WI38 (cell line): ENCODE data around the gene CYP21A2.
"Not testable (repeated sequence)": the region's sequence is repeated elsewhere in the genome, so short reads cannot be mapped to it uniquely, and the experiment has no call there.

Experiments used
- H3K4me3 ChIP-seq: 2 replicates; pipeline ENCODE4 v1.5.1; 2011; ENCODE audit warnings: low read depth, mild to moderate bottlenecking, control low read depth, low read length
- CTCF ChIP-seq: IDR thresholded peaks from 2 replicates; pipeline ENCODE4 v1.5.1; 2012; ENCODE audit warnings: low read depth, mild to moderate bottlenecking, control low read depth, low read length

Gene CYP21A2

GRCh38 chr6:32056254-32056653, 18.0 kb downstream of the CYP21A2 start:
- TF ChIP-seq CTCF = no peak
- no peak overlapping the region for H3K4me3 ChIP-seq

- TF ChIP-seq CTCF = no peak
- H3K4me3 ChIP-seq = no peak overlapping the region
Observed at GRCh38 chr6:32057966-32058365, 19.8 kb downstream of the CYP21A2 start.

- TF ChIP-seq CTCF = no peak
- no peak overlapping the region for H3K4me3 ChIP-seq
Observed at GRCh38 chr6:32058511-32058963, 20.3 kb downstream of the CYP21A2 start.

- TF ChIP-seq CTCF = no peak
- H3K4me3 ChIP-seq = no peak overlapping the region
Observed at GRCh38 chr6:32060966-32061655, 22.9 kb downstream of the CYP21A2 start.

DNA sequence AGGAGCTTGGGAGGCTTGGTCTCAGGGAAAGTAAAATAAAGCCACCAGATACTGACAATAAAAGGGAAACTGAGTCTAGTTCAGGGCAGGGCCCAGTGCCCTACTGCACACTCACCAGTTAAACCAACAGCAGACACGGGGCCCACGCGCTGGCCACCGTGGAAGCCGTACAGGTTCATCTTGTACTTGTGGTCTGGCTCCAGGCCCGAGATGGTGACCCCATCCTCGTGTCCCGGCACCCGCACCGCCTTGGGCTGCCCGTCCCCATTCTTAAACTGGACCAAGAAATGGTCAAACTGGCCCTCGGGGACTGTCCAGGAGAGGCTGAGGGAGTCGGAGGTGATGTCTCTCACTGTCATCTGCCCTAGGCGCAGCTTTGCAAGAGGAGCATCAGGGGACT, 26.5 kb downstream of the CYP21A2 start:
- no peak for TF ChIP-seq CTCF
- no peak overlapping the region for H3K4me3 ChIP-seq

- H3K4me3 ChIP-seq = not testable (repeated sequence)
Observed at GRCh38 chr6:32067521-32067920, 29.3 kb downstream of the CYP21A2 start.

DNA sequence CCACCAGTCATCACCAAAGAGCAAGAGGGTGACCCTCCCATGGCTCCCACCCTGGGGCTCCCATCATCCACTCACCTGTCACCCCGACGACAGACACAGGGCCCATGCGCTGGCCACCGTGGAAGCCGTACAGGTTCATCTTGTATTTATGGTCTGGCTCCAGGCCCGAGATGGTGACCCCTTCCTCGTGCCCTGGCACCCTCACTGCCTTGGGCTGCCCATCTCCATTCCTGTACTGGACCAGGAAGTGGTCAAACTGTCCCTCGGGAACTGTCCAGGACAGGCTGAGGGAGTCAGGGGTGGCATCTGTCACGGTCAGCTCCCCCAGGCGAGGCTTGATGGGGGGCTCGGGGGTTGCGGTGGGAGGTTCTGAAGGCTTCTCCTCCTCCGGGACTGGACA, 30.1 kb downstream of the CYP21A2 start:
- not testable (repeated sequence) for H3K4me3 ChIP-seq

DNA sequence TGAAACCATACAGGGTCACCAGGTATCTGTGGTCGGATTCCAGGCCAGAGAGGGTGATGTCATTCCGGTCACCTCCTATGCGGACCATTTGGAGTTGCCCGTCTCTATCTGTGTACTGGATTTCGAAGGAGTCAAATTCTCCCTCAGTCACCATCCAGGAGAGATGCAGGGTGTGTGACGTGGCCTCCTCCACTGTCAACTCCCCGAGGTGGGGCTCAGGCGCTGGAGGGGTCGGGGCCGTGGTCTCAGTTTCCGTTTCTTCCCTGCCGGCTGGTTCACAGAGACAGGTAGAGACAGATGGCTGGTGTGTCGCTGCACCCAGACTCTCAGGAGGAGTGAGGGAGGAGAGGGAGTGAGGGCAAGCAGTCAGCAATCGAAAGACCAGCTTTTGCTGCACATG, 30.7 kb downstream of the CYP21A2 start:
- no peak for TF ChIP-seq CTCF

More for the DNA sequence above, 30.7 kb downstream of the CYP21A2 start:
- H3K4me3 ChIP-seq = no peak overlapping the region
